Measurements from ENCODE around the gene CEP95.
A peak's percentile ranks its signal among the peaks of the same experiment; 100 is the strongest.

The CEP95 gene

GRCh38 chr17:64515419-64515818 lies 8.6 kb downstream of the CEP95 start:
- H3K4me3 ChIP-seq (ENCODE audit: low read depth, low read length), result no peak overlapping the region
- peak; percentile 89 for DNase-seq (ENCODE audit: low read depth)
- no peak for TF ChIP-seq MAX (IDR thresholded peaks at IDR 0.05; ENCODE audit: low read depth, low read length)
- TF ChIP-seq MYC (IDR thresholded peaks at IDR 0.05; ENCODE audit: low read depth, low read length), result no peak
- no peak for TF ChIP-seq CTCF (IDR thresholded peaks at IDR 0.05; ENCODE audit: low read depth, low read length)
- TF ChIP-seq POLR2A (IDR thresholded peaks at IDR 0.05; ENCODE audit: extremely low read depth, insufficient read length), result no peak

DNA sequence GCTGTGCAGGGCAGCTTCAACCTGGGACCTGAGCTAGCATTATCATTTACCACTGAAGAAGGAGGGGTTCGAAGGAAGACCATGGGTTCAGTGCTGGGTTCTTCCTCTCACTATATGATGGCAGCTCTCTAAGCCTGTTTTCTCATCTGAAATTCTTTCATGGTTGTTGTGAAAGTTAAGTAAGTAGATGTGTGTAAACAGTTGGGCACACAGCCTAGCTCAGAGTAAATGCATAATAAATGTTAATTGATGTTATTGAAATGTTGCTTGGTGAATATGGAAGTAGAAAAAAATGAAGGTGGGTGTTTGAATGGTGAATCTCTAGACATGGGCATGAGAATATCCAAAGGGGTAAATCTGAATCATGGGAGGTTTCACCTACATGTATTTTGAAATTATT lies 9.1 kb downstream of the CEP95 start:
- no peak overlapping the region for H3K4me3 ChIP-seq (ENCODE audit: low read depth, low read length)
- no peak for TF ChIP-seq CTCF (IDR thresholded peaks at IDR 0.05; ENCODE audit: low read depth, low read length)
- TF ChIP-seq POLR2A (IDR thresholded peaks at IDR 0.05; ENCODE audit: extremely low read depth, insufficient read length), result no peak
- no peak for TF ChIP-seq MAX (IDR thresholded peaks at IDR 0.05; ENCODE audit: low read depth, low read length)
- no peak for TF ChIP-seq MYC (IDR thresholded peaks at IDR 0.05; ENCODE audit: low read depth, low read length)
- no peak for DNase-seq (ENCODE audit: low read depth)

GRCh38 chr17:64519601-64520000 lies 12.8 kb downstream of the CEP95 start:
- no peak overlapping the region for H3K4me3 ChIP-seq (ENCODE audit: low read depth, low read length)
- TF ChIP-seq POLR2A (IDR thresholded peaks at IDR 0.05; ENCODE audit: extremely low read depth, insufficient read length) (no peak), MAX (IDR thresholded peaks at IDR 0.05; ENCODE audit: low read depth, low read length) (no peak), MYC (IDR thresholded peaks at IDR 0.05; ENCODE audit: low read depth, low read length) (no peak), CTCF (IDR thresholded peaks at IDR 0.05; ENCODE audit: low read depth, low read length) (no peak)

GRCh38 chr17:64520359-64520758 lies 13.6 kb downstream of the CEP95 start:
- no peak for DNase-seq (ENCODE audit: low read depth)
- no peak overlapping the region for H3K4me3 ChIP-seq (ENCODE audit: low read depth, low read length)
- TF ChIP-seq POLR2A (IDR thresholded peaks at IDR 0.05; ENCODE audit: extremely low read depth, insufficient read length) (no peak), MYC (IDR thresholded peaks at IDR 0.05; ENCODE audit: low read depth, low read length) (no peak), CTCF (IDR thresholded peaks at IDR 0.05; ENCODE audit: low read depth, low read length) (no peak), MAX (IDR thresholded peaks at IDR 0.05; ENCODE audit: low read depth, low read length) (no peak)

More at GRCh38 chr17:64519601-64520000, 12.8 kb downstream of the CEP95 start:
- no peak for DNase-seq (ENCODE audit: low read depth)

DNA sequence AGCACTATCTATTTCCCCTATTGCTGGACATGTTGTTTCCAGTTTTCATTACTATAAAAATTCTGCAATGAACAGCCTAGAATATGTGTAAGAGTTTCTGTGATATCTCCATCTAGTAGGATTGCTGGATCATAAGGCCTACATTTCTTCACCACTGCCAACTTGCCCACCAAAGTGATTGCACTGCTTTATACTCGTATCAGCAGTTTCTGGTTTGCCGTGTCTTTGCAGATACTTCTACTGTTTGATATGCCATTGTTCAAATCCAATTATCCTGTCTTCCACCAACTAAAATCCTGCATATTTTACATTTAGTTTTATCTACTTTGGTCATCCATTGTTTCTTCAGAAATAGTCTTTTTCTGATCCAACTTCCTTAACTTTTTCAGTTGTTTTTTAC lies 21.1 kb downstream of the CEP95 start:
- TF ChIP-seq MYC (IDR thresholded peaks at IDR 0.05; ENCODE audit: low read depth, low read length), result no peak
- no peak for TF ChIP-seq CTCF (IDR thresholded peaks at IDR 0.05; ENCODE audit: low read depth, low read length)
- no peak for TF ChIP-seq POLR2A (IDR thresholded peaks at IDR 0.05; ENCODE audit: extremely low read depth, insufficient read length)
- no peak for TF ChIP-seq MAX (IDR thresholded peaks at IDR 0.05; ENCODE audit: low read depth, low read length)
- H3K4me3 ChIP-seq (ENCODE audit: low read depth, low read length), result no peak overlapping the region
- no peak for DNase-seq (ENCODE audit: low read depth)

DNA sequence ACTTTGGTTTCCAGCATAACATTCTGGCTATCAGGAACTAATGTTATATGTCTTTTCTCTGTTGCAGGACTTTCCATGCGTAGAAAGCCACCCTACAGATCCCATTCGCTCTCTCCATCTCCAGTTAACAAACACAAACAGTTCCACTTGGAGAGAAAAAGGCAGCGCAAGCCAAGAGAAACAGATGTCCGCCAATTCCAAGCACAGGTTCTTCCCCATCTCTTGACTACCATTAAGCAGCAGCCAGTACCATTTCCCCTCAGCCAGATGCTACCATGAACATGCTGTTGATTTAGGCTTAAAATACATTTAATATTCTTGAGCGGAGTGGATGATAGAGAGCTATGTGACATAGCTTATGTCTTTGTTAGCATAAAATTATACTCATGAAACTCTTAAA lies 22.4 kb downstream of the CEP95 start:
- H3K4me3 ChIP-seq (ENCODE audit: low read depth, low read length), result no peak overlapping the region
- no peak for TF ChIP-seq MYC (IDR thresholded peaks at IDR 0.05; ENCODE audit: low read depth, low read length)
- DNase-seq (ENCODE audit: low read depth), result no peak

Measured in NB4 (cell line).